OCI-LY3 (cell line): ENCODE measurements around the gene NDRG3.
A peak's percentile ranks its signal among the peaks of the same experiment; 100 is the strongest.

Source experiments
- H2AFZ ChIP-seq: fragments of 200-600, 300-600 bp; shearing (Covaris generic); 2 replicates; pipeline ENCODE4 v1.6.0; 2014; ENCODE audit warnings: antibody characterized with exemption, low read depth, low read length
- H3K27ac ChIP-seq: fragments of 200-600, 300-600 bp; sonication (generic); 2 replicates; pipeline ENCODE4 v1.5.1; 2014; ENCODE audit warnings: mild to moderate bottlenecking, low read length, moderate library complexity, mixed read lengths
- H3K27me3 ChIP-seq: fragments of 200-600, 300-600 bp; sonication (generic); 2 replicates; pipeline ENCODE4 v1.6.1; 2014; ENCODE audit warnings: low read depth, low read length, mixed read lengths
- H3K36me3 ChIP-seq: fragments of 200-600, 300-600 bp; sonication (generic); replicated peaks from 2 replicates; pipeline ENCODE3; 2014; ENCODE audit warnings: low read depth, low read length, mixed read lengths
- H3K4me1 ChIP-seq: fragments of 300-600, 200-600 bp; sonication (generic); 2 replicates; pipeline ENCODE4 v1.6.1; 2014; ENCODE audit warnings: low read length, mixed read lengths
- H3K4me2 ChIP-seq: fragments of 200-600, 300-600 bp; sonication (generic); 2 replicates; pipeline ENCODE4 v1.6.1; 2014; ENCODE audit warnings: low read length, mixed read lengths
- H3K4me3 ChIP-seq: fragments of 300-600, 200-600 bp; sonication (generic); 2 replicates; pipeline ENCODE4 v1.5.1; 2014; ENCODE audit warnings: antibody characterized with exemption, mild to moderate bottlenecking, low read length, moderate library complexity
- H3K79me2 ChIP-seq: fragments of 300-600, 200-600 bp; shearing (Covaris generic); 2 replicates; pipeline ENCODE4 v1.6.1; 2014; ENCODE audit warnings: mild to moderate bottlenecking, low read length, mixed read lengths
- H3K9ac ChIP-seq: fragments of 300-600, 200-600 bp; shearing (Covaris generic); 2 replicates; pipeline ENCODE4 v1.6.0; 2014; ENCODE audit warnings: mild to moderate bottlenecking, low read length, moderate library complexity
- H3K9me3 ChIP-seq: fragments of 200-600, 300-600 bp; shearing (Covaris generic); 2 replicates; pipeline ENCODE4 v1.6.1; 2014; ENCODE audit warnings: low read length, mixed read lengths; ENCODE audit not compliant: insufficient read depth
- H4K20me1 ChIP-seq: fragments of 200-600, 300-600 bp; sonication (generic); 2 replicates; pipeline ENCODE4 v1.6.1; 2016; ENCODE audit warnings: low read length, mixed read lengths; ENCODE audit not compliant: insufficient read depth
- EZH2phosphoT487 ChIP-seq: fragments of 200-600 bp; shearing (Covaris generic); IDR thresholded peaks from 2 replicates; pipeline ENCODE4 v1.6.1; 2018; ENCODE audit warnings: antibody characterized with exemption, mixed run types, low read depth
- TF ChIP-seq, protein P1 (sequence below): fragments of 200-600, 300-600 bp; sonication (generic); IDR thresholded peaks from 2 replicates; pipeline ENCODE4 v1.5.1; 2014; ENCODE audit warnings: antibody characterized with exemption, low read length, low read depth

The NDRG3 gene

DNA sequence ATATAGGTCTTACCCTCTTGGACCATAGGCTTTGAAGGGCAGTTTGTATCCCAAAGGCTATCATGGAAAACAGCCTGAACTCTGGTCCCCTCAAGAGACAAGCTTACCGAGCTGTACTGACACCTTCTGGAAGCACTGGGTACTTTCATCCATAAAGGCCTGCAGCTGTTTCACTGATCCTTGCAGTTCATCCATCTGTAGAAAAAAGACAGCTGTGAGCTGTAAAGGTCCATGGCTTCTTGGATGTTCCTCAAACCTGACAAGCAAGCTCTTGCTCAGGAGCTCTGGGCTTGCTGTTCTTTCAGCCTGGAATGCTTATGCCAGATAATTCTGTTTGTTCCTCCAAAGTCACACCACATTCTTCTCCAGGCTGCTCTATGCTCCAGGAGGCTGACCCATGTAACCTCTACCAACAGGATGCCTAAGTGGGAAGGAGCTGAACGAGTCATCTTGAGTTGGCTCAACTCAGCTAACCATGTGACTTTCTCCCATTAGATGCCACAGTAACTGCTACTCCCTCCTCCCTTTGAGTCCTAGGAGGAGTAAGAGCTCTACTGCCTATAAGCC is 8.8 kb upstream of the NDRG3 start:
- no peaks in the 10 kb centered on the region for H4K20me1 ChIP-seq
- H2AFZ ChIP-seq: no peak overlapping the region
- peaks cover 49% of the 10 kb centered on the region for H3K36me3 ChIP-seq
- H3K9me3 ChIP-seq: no peaks in the 10 kb centered on the region
- no peak overlapping the region for H3K27ac ChIP-seq
- TF ChIP-seq, protein P1, sequence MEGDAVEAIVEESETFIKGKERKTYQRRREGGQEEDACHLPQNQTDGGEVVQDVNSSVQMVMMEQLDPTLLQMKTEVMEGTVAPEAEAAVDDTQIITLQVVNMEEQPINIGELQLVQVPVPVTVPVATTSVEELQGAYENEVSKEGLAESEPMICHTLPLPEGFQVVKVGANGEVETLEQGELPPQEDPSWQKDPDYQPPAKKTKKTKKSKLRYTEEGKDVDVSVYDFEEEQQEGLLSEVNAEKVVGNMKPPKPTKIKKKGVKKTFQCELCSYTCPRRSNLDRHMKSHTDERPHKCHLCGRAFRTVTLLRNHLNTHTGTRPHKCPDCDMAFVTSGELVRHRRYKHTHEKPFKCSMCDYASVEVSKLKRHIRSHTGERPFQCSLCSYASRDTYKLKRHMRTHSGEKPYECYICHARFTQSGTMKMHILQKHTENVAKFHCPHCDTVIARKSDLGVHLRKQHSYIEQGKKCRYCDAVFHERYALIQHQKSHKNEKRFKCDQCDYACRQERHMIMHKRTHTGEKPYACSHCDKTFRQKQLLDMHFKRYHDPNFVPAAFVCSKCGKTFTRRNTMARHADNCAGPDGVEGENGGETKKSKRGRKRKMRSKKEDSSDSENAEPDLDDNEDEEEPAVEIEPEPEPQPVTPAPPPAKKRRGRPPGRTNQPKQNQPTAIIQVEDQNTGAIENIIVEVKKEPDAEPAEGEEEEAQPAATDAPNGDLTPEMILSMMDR: peak; percentile 83
- TF ChIP-seq EZH2phosphoT487: no peak
- peaks cover 15% of the 10 kb centered on the region for H3K4me1 ChIP-seq
- H3K9ac ChIP-seq: no peak overlapping the region
- H3K79me2 ChIP-seq: no peaks in the 10 kb centered on the region
- H3K27me3 ChIP-seq: no peaks in the 10 kb centered on the region
- H3K4me2 ChIP-seq: no peak overlapping the region
- no peak overlapping the region for H3K4me3 ChIP-seq

DNA sequence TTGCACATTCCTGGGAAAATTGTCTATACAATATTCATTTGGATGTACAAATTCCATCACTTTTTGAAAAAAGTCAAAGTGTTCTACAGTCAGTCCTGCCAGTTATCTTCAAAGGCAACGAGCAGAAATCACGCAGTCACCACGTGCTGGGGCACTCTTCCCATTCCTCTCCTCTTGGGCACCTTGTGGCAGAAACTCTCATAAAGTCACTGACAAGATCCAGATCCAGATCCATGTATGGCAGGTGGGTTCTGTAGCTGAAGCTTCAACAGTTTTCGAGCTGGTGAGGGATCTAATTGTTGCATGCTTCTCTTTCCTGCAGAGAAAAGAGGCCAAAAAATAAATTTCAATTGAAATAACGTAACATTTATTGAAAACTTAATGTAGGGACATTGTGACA is 6.7 kb upstream of the NDRG3 start:
- H3K27ac ChIP-seq: no peak overlapping the region
- peaks cover 4% of the 10 kb centered on the region for H3K4me1 ChIP-seq
- no peaks in the 10 kb centered on the region for H4K20me1 ChIP-seq
- H2AFZ ChIP-seq: no peak overlapping the region
- peaks cover 48% of the 10 kb centered on the region for H3K36me3 ChIP-seq
- TF ChIP-seq, protein P1: no peak
- TF ChIP-seq EZH2phosphoT487: no peak
- H3K27me3 ChIP-seq: no peaks in the 10 kb centered on the region
- no peak overlapping the region for H3K9ac ChIP-seq
- no peak overlapping the region for H3K4me3 ChIP-seq
- H3K9me3 ChIP-seq: no peaks in the 10 kb centered on the region
- no peaks in the 10 kb centered on the region for H3K79me2 ChIP-seq
- H3K4me2 ChIP-seq: no peak overlapping the region

DNA sequence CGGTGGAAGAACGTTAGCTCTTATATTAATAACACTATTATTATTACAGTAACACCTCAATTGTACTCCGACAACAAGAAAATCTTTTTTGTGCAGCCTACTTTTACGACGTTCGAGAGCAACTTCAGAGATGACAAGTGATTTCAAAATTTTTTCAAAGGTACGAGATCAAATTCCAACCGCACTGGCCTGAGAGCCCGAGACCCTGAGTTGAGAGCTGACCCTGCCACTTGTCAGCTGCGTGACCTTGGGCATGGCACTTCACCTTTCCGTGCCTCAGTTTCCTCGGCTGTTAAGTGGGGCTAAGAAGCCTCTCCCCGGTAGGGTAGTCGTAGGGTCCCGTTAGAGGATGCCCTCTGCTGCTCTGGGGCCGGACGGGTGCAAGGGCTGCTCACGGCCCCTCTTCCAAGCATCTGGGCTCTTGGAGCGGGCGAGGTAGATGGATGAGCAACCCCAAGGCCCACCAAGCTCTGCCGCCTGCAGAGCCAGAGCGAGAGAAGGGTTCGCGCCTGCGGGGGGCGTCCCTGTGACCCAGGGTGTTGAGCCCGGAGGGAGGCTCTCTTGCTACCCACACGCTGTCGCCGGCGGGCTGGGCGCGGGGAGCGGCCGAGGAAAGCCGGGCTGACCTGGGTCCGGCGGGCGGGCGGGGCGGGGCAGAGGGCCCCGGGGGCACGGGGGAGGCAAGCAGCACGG is 510 bp downstream of the NDRG3 start:
- TF ChIP-seq, protein P1: no peak; the same call in none of the 2 replicates
- TF ChIP-seq EZH2phosphoT487: no peak
- Histone ChIP-seq H3K27me3 (no peaks in the 10 kb centered on the region), H3K4me3 (peak overlapping the region; percentile 90), H4K20me1 (no peaks in the 10 kb centered on the region), H3K4me2 (peak overlapping the region; percentile 99), H2AFZ (peak overlapping the region; percentile 78), H3K4me1 (peaks cover 13% of the 10 kb centered on the region; the same call in 1 of the 2 replicates), H3K36me3 (peaks cover 5% of the 10 kb centered on the region), H3K79me2 (peaks cover 4% of the 10 kb centered on the region; the same call in 1 of the 2 replicates), H3K27ac (no peak overlapping the region), H3K9me3 (no peaks in the 10 kb centered on the region), H3K9ac (peak overlapping the region; percentile 66)

DNA sequence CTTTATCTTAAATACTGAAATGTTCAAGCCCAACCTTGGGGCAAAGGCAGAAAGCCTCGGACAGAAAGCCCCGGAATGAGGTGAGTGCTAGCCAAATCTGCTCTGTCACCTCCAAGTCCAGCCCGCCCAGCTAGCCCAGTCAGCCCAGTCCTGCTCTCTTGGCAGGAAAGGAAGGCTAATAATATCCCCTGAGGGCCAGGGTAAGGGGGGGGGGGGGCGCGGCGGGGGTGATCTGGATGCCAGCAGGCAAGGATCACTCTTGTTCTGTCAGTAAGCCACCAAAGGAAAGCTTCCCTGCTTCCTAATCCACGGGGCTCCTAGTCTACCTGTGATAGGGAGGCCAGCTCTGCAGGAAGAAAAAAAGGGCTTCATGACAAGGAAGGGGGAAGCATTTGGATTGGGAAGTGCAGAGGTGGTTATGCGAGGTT is 1.1 kb downstream of the NDRG3 start:
- TF ChIP-seq EZH2phosphoT487: no peak
- TF ChIP-seq, protein P1: no peak
- peak overlapping the region; percentile 78; the same call in 1 of the 2 replicates for H2AFZ ChIP-seq

More for the DNA sequence above, 1.1 kb downstream of the NDRG3 start:
- Histone ChIP-seq H3K4me1 (peaks cover 13% of the 10 kb centered on the region; the same call in 1 of the 2 replicates), H3K9ac (peak overlapping the region; percentile 66), H3K4me3 (peak overlapping the region; percentile 90), H3K79me2 (peaks cover 4% of the 10 kb centered on the region; the same call in 1 of the 2 replicates), H4K20me1 (no peaks in the 10 kb centered on the region), H3K36me3 (peaks cover 3% of the 10 kb centered on the region), H3K27ac (no peak overlapping the region), H3K4me2 (peak overlapping the region; percentile 99), H3K27me3 (no peaks in the 10 kb centered on the region), H3K9me3 (no peaks in the 10 kb centered on the region)
